ENCODE results near the gene RNF111. TPM values are rescaled to one million over a fixed set of nuclear protein-coding genes. Genes with fewer than 3 reads are reported as not detected.
A peak's percentile ranks its signal among the peaks of the same experiment; 100 is the strongest.

RNF111 gene
- polyA plus RNA-seq (2011; rRNA removed) = 21.6 and 28.7 TPM in 2 replicates
- 51.3 and 70.3 TPM in 2 replicates for polyA minus RNA-seq (2011; rRNA and poly(A)+ RNA removed)

GRCh38 chr15:58987491-58988005, at the start of gene RNF111:
TSS of gene RNF111 (plus strand) at chr15:58987663. CDS start at chr15:59030823, 43,160 bp downstream.
- TF ChIP-seq, protein P1, sequence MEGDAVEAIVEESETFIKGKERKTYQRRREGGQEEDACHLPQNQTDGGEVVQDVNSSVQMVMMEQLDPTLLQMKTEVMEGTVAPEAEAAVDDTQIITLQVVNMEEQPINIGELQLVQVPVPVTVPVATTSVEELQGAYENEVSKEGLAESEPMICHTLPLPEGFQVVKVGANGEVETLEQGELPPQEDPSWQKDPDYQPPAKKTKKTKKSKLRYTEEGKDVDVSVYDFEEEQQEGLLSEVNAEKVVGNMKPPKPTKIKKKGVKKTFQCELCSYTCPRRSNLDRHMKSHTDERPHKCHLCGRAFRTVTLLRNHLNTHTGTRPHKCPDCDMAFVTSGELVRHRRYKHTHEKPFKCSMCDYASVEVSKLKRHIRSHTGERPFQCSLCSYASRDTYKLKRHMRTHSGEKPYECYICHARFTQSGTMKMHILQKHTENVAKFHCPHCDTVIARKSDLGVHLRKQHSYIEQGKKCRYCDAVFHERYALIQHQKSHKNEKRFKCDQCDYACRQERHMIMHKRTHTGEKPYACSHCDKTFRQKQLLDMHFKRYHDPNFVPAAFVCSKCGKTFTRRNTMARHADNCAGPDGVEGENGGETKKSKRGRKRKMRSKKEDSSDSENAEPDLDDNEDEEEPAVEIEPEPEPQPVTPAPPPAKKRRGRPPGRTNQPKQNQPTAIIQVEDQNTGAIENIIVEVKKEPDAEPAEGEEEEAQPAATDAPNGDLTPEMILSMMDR (IDR thresholded peaks at IDR 0.05; ENCODE audit: insufficient read depth, low read depth, low read length) = no peak
- POLR2A ChIA-PET = interaction anchor here (0.6 kb wide), 1 partner anchor 25 kb away, joined by 7 read pairs; no protein-coding TSS in a partner anchor
- peaks cover 2% of the 10 kb centered on the region; the same call in 1 of the 2 replicates for H3K36me3 ChIP-seq (ENCODE audit: control insufficient read depth, insufficient read depth, low read length)
- DNase-seq (ENCODE audit: low read depth) = peak; percentile 79
- H3K27me3 ChIP-seq (ENCODE audit: control insufficient read depth, insufficient read depth, low read length) = peaks cover 2% of the 10 kb centered on the region; the same call in 1 of the 2 replicates
- CTCF ChIA-PET = interaction anchor here (1.4 kb wide), 1 partner anchor 506 kb away, joined by 4 read pairs; no protein-coding TSS in a partner anchor
- peak within 1 kb of the TSS; percentile 82 for H3K4me3 ChIP-seq (ENCODE audit: low read depth, low read length)

DNA sequence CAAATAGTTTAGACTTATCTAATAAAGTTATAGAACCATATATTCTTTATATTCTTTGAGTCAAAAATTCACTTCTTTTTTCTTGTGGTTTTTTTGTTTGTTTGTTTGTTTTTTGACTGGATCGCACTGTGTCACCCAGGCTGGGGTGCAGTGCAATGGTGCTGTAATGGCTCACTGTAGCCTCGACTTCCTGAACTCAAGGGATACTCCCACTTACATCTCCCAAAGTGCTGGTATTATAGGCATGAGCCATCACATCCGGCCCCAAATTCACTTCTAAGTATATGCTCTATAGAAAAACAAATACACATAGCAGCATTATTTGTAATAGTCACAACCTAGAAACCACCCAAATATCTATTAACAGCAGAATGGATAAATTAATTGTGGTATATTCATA, 40.3 kb upstream of the RNF111 start:
- TF ChIP-seq, protein P1 (IDR thresholded peaks at IDR 0.05; ENCODE audit: insufficient read depth, low read depth, low read length) = no peak
- Histone ChIP-seq H3K4me3 (ENCODE audit: low read depth, low read length) (no peak overlapping the region), H3K36me3 (ENCODE audit: control insufficient read depth, insufficient read depth, low read length) (no peaks in the 10 kb centered on the region), H3K27me3 (ENCODE audit: control insufficient read depth, insufficient read depth, low read length) (no peaks in the 10 kb centered on the region)
- ChIA-PET POLR2A (no interaction called here), CTCF (no interaction called here)
- no peak for DNase-seq (ENCODE audit: low read depth)

DNA sequence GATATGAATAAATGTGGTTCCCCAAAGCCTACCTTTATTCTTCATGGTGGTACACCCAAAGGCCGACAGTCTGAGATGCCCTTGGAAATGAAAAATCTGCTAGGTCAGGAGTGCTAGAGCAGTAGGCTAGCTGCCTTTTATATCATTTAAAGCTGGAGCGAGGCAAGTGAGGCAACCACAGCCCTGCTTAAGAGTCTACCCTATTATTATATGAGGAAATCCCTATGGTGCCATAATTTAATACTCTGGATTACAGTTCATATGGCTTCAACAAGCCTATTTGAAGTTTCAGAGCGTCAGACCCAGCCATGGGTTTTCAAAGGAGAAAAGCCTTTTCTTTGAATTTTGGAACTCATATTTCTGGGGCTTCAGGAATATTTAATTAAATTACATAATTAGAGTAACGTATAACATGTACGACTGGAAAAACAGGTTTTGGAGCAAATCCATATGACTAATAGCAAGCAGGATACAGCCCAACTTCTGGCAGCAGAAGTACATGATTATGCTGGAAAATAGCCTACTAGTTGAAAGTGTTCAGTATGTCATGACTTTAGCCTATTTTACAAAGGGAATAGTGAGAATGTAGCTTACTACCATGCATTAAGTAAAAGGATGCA, 36.0 kb upstream of the RNF111 start:
- H3K27me3 ChIP-seq (ENCODE audit: control insufficient read depth, insufficient read depth, low read length) = no peaks in the 10 kb centered on the region
- H3K36me3 ChIP-seq (ENCODE audit: control insufficient read depth, insufficient read depth, low read length) = no peaks in the 10 kb centered on the region
- ChIA-PET POLR2A (no interaction called here), CTCF (interaction anchor here (0.7 to 1.7 kb wide), 4 partner anchors 187 to 724 kb away, joined by 3 to 6 read pairs (median 4); no protein-coding TSS in a partner anchor)
- peak; percentile 32 for DNase-seq (ENCODE audit: low read depth)
- TF ChIP-seq, protein P1 (IDR thresholded peaks at IDR 0.05; ENCODE audit: insufficient read depth, low read depth, low read length) = no peak
- no peak overlapping the region for H3K4me3 ChIP-seq (ENCODE audit: low read depth, low read length)

DNA sequence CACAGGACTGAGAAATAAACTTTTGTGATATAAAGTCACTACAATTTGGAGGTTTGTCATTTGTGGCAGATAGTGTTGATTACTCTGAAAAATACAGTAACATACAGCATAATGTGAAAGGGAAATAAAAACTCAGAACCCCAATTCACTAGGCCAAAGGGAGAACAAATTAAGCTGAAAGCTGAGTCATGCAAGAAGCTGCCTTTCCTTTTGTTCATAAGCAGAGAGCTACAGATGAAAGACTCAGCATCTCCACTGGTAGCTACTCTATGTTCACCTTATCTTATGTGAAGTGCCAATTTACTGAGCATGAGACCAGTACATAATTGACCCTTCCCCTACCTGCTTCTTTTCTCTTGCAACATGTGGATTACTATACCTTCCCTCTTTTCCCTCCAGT, 34.7 kb upstream of the RNF111 start:
- POLR2A ChIA-PET = interaction anchor here (0.6 kb wide), 1 partner anchor 26 kb away, joined by 3 read pairs; no protein-coding TSS in a partner anchor
- Histone ChIP-seq H3K36me3 (ENCODE audit: control insufficient read depth, insufficient read depth, low read length) (no peaks in the 10 kb centered on the region), H3K27me3 (ENCODE audit: control insufficient read depth, insufficient read depth, low read length) (no peaks in the 10 kb centered on the region), H3K4me3 (ENCODE audit: low read depth, low read length) (no peak overlapping the region)
- no peak for DNase-seq (ENCODE audit: low read depth)
- CTCF ChIA-PET = interaction anchor here (0.8 to 1.5 kb wide), 5 partner anchors 9 to 740 kb away, joined by 3 to 5 read pairs (median 4); no protein-coding TSS in a partner anchor
- TF ChIP-seq, protein P1 (IDR thresholded peaks at IDR 0.05; ENCODE audit: insufficient read depth, low read depth, low read length) = no peak

Measured in BJ (cell line).